Stimulated activated CD4-positive, alpha-beta T cell treated with anti-CD3 and anti-CD28 coated beads, Interleukin-15, amount 100 ng/mL, for 24 hours (primary cell): Measurements from ENCODE around the gene C19orf53.
"Not testable (repeated sequence)": the region's sequence is repeated elsewhere in the genome, so short reads cannot be mapped to it uniquely, and the experiment has no call there.

Source experiments
- DNase-seq: peaks from one replicate; pipeline ENCODE4 v3.0.0-alpha.2; 2020

C19orf53 gene

DNA sequence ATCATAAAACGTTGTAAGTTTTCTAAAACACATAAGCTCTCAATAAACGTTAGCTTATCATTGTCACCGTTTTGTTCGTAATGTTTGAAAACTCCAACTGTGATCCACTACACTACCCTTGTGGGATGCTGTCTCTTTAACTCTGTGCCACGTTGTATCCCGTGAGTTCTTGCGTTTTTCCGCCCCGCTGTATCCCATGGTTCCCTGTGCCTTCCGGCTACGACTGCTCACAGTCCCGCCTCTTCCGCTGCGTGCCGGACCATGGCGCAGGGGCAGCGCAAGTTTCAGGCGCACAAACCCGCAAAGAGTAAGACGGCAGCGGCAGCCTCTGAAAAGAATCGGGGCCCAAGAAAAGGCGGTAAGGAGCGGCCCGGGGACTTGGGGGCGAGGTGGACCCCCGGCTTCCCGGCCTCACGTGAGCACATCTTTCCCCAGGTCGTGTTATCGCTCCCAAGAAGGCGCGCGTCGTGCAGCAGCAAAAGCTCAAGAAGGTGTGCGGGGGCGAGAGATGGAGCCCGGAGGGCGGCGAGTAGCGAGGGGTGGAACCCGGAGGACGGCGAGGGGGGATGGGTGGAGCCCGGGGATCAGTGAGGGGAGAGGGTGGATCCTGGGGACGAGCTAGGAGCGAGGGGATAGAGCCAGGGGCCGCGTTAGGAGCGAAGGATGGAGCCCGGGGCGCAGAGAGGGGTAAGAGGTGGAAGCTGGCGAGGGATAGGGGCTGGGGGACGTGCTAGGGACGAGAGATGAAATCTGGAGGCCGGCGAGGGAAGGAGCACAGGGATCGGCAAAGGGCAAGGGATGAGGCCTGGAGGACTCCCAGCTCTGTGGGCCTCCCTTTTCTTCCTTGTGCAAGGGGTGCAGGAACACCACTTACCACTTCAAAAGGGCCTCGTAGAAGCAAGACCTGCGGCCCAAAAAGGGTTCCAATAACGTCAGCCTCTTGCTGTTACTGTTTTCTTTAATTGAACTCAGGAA is at the start of gene C19orf53:
C19orf53 (plus strand) TSS at position 240 of the 975 bp plus-strand sequence; CDS start at position 262, 22 bp downstream.
- peak; percentile 92 for DNase-seq

DNA sequence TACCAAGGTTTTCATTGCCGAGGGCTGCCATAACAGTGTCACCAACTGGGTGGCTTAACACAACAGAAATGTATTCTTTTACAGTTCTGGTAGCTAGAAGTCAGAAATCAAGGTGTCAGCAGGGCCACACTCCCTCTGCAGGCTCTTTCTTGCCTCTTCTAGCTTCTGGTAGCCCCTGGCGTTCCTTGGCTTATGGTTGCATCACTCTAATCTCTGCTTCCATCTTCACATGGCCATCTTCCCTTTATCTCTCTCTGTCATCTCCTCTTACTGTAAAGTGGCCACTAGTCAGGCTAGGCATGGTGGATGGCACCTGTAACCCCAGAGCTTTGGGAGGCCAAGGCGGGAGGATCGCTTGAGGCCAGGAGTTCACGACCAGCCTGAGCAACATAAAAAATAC is 47.9 kb upstream of the C19orf53 start:
- no peak for DNase-seq

DNA sequence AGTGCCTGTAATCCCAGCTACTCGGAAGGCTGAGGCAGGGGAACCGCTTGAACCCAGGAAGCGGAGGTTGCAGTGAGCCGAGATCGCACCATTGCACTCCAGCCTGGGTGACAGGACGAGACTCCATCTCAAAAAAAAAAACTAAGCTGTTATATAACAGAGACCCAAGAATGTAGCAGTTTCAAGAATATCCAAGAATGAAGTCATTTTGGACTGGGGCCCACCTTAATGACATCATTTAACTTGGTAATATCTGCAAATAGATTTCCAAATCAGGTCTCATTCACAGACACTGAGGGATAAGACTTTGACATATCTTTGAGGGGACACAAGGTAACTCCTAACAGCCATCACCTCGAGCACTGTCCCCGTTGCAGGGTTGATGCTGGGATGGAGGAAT is 46.5 kb upstream of the C19orf53 start:
- DNase-seq = no peak

DNA sequence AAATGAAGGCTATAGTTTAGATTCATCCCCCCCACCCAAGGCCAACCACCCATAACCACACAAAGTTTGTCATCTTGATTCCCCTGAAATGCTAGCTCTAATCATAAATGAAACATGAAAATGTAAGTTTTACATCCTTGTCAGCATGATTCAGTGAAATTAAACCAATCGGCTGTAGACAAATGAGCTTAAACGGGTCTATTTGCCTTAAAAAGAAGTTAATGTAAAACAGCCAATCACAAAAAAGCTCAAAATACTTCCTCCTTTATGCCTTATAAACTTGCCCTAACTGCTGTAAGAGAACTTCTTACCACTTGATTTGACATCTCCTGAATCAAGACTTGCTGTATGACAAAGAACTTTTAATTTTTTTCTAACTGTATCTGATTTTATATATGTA is 44.4 kb upstream of the C19orf53 start:
- DNase-seq = no peak

GRCh38 chr19:13731147-13731964 is 42.9 kb upstream of the C19orf53 start:
- DNase-seq = peak; percentile 95

- no peak for DNase-seq
Measured at GRCh38 chr19:13732337-13732736, 41.9 kb upstream of the C19orf53 start.

GRCh38 chr19:13734751-13735150 is 39.5 kb upstream of the C19orf53 start:
- DNase-seq = no peak

GRCh38 chr19:13738073-13738472 is 36.2 kb upstream of the C19orf53 start:
- DNase-seq = no peak

GRCh38 chr19:13741893-13742292 is 32.4 kb upstream of the C19orf53 start:
- no peak for DNase-seq

DNA sequence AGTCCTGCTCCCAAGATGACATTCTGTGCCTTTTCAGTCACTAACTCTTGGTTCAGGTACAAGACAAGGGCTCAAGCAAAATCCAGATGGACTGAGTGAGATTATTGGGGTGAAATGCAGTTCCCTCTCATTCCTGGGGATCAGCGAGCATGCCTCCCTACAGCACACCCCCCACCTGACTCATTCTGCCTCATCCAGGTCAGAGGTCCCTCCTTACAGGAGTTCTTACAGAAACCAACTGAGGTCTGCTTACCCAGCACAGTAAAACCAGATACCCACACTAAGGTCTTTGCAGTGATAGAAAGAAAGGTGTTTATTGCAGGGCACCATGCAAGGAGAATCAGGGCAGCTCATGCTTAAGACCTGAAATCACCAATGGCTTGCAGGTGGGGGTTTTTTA is 31.5 kb upstream of the C19orf53 start:
- no peak for DNase-seq

GRCh38 chr19:13744174-13744573 is 30.1 kb upstream of the C19orf53 start:
- no peak for DNase-seq

DNA sequence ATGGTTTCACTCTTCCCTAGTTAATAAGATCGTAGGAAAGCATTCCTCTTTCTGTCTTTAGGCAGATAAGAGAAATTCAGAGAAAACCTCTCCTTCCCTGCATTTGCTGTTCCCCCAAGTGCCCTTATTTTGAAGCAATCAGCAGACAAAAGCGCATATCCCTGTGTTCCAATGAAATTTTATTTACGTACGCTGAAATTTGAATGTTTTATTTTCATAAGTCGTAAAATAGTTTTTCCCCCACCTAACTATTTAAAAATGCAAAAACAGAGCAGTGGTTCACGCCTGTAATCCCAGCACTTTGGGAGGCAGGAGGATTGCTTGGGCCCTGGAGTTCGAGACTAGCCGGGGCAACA is 27.2 kb upstream of the C19orf53 start:
- DNase-seq = no peak

GRCh38 chr19:13748169-13748828 is 26.0 kb upstream of the C19orf53 start:
- DNase-seq = peak; percentile 31

- DNase-seq = no peak
Measured at GRCh38 chr19:13751436-13751835, 22.8 kb upstream of the C19orf53 start.

GRCh38 chr19:13753622-13754021 is 20.6 kb upstream of the C19orf53 start:
- DNase-seq = not testable (repeated sequence)

GRCh38 chr19:13756210-13756609 is 18.0 kb upstream of the C19orf53 start:
- DNase-seq = no peak

GRCh38 chr19:13757805-13758772 is 16.2 kb upstream of the C19orf53 start:
- no peak for DNase-seq

DNA sequence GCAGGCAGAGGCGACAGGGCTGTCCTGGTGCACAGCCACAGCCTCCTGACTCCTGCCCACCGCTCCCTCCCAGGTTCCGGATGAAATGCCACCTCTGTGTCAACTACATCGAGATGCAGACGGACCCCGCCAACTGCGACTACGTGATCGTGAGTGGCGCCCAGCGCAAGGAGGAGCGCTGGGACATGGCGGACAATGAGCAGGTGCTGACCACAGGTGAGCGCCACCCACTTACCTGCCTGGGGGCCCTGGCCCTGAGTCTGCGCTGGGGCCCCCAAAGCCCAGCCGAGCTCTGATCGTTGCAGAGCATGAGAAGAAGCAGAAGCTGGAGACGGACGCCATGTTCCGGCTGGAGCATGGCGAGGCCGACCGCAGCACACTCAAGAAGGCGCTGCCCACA is 15.5 kb upstream of the C19orf53 start:
- no peak for DNase-seq

- no peak for DNase-seq
Measured at GRCh38 chr19:13761423-13761822, 12.8 kb upstream of the C19orf53 start.

GRCh38 chr19:13762635-13763235 is 11.5 kb upstream of the C19orf53 start:
- no peak for DNase-seq

- no peak for DNase-seq
Measured at GRCh38 chr19:13763265-13763664, 11.0 kb upstream of the C19orf53 start.
